Naive thymus-derived CD4-positive, alpha-beta T cell (primary cell): ENCODE measurements around the gene NBDY. TPM values are rescaled to one million over a fixed set of nuclear protein-coding genes. Genes with fewer than 3 reads are reported as not detected.

Experiments used
- ATAC-seq: fragments of 150-1000 bp; cut with Tn5 transposase; 2 replicates; pipeline ENCODE4 v1.10.0; 2021; ENCODE audit warnings: mild to moderate bottlenecking, moderate library complexity
- CTCF ChIA-PET: fragments of 350-600 bp; sonication (Branson Sonifier 250); formaldehyde crosslinking; loops from one replicate; lab custom pipeline; 2021; ENCODE audit warnings: antibody characterized with exemption; lab: Charles Lee
- POLR2A ChIA-PET: fragments of 350-600 bp; sonication (Branson Sonifier 250); formaldehyde crosslinking; loops from one replicate; lab custom pipeline; 2021; ENCODE audit warnings: antibody characterized with exemption, inconsistent platforms; lab: Charles Lee
- DNase-seq, 9 donors: peaks; one replicate each; pipeline versions ENCODE4 v3.0.0 to v3.0.0-alpha.2; 2020 to 2022; ENCODE audit warnings: mixed read lengths in 1 of 9
- H3K27ac ChIP-seq: one replicate; pipeline ENCODE4 v1.7.0; 2013; ENCODE audit warnings: mild to moderate bottlenecking, low read depth, low read length, moderate library complexity
- H3K27me3 ChIP-seq, 2 donors: one replicate each; pipeline ENCODE4 v1.7.0; 2013; ENCODE audit warnings: low read length in 2 of 2, mild to moderate bottlenecking in 2 of 2, moderate library complexity in 2 of 2; ENCODE audit not compliant: control insufficient read depth in 2 of 2, insufficient read depth in 2 of 2
- H3K36me3 ChIP-seq, 3 experiments: 1 replicate in 2 of 3; 2 replicates in 1 of 3; pipeline ENCODE4 v1.7.0; 2013; ENCODE audit warnings: low read length in 3 of 3, mild to moderate bottlenecking in 3 of 3, moderate library complexity in 1 of 3; ENCODE audit not compliant: insufficient read depth in 3 of 3, control insufficient read depth in 2 of 3
- H3K4me1 ChIP-seq, 2 donors: one replicate each; pipeline ENCODE4 v1.7.0; 2013; ENCODE audit warnings: low read length in 2 of 2, mild to moderate bottlenecking in 2 of 2, moderate library complexity in 1 of 2; ENCODE audit not compliant: control insufficient read depth in 2 of 2, insufficient read depth in 2 of 2
- H3K4me3 ChIP-seq: 2 replicates; pipeline ENCODE4 v1.7.0; 2013; ENCODE audit warnings: mild to moderate bottlenecking, low read length
- H3K9me3 ChIP-seq, 3 experiments: 1 replicate in 2 of 3; 2 replicates in 1 of 3; pipeline ENCODE4 v1.7.0; 2013; ENCODE audit warnings: low read length in 3 of 3; ENCODE audit not compliant: control insufficient read depth in 2 of 3
- H3K27ac Mint-ChIP-seq, 9 donors: one replicate each; pipeline ENCODE4 v1.8.0; 2020 to 2022; ENCODE audit warnings: mixed read lengths in 9 of 9, mild to moderate bottlenecking in 8 of 9, moderate library complexity in 5 of 9, inconsistent platforms in 2 of 9
- H3K27me3 Mint-ChIP-seq, 5 donors: one replicate each; pipeline ENCODE4 v1.8.0; 2021 to 2022; ENCODE audit warnings: mixed read lengths in 5 of 5, mild to moderate bottlenecking in 1 of 5
- H3K36me3 Mint-ChIP-seq, 5 donors: one replicate each; pipeline ENCODE4 v1.8.0; 2020 to 2022; ENCODE audit warnings: mixed read lengths in 5 of 5, mild to moderate bottlenecking in 3 of 5, inconsistent platforms in 1 of 5
- H3K4me1 Mint-ChIP-seq, 7 donors: one replicate each; pipeline ENCODE4 v1.8.0; 2020 to 2022; ENCODE audit warnings: mixed read lengths in 7 of 7, mild to moderate bottlenecking in 3 of 7, inconsistent platforms in 1 of 7
- H3K4me3 Mint-ChIP-seq, 10 donors: one replicate each; pipeline ENCODE4 v1.8.0; 2020 to 2022; ENCODE audit warnings: mild to moderate bottlenecking in 10 of 10, mixed read lengths in 10 of 10, moderate library complexity in 6 of 10, inconsistent platforms in 2 of 10
- H3K9me3 Mint-ChIP-seq, 11 donors: one replicate each; pipeline ENCODE4 v1.8.0; 2020 to 2022; ENCODE audit warnings: mixed read lengths in 11 of 11, mild to moderate bottlenecking in 4 of 11, inconsistent platforms in 1 of 11, moderate library complexity in 1 of 11
- intact Hi-C, 2 donors: fragments of 100-400 bp; cut with micrococcal nuclease; formaldehyde crosslinking; loops; one replicate each; pipeline ENCODE4 v1.15.1; 2023
- polyA plus RNA-seq, 2 donors: library from polyadenylated mRNA; unstranded; fragments of 300-500 nt; fragmentation: Illumina TruSeq; gene quantifications; one replicate each; pipeline ENCODE4 v1.2.3, GENCODE V29; 2021
- total RNA-seq, 6 experiments: library from RNA in 5 of 6; stranded (reverse) in 5 of 6; gene quantifications; 1 replicate in 5 of 6; 2 replicates in 1 of 6; pipeline ENCODE4 v1.2.3 and lab custom pipeline; 2021 to 2026

The NBDY gene
- total and polyA plus RNA-seq, 7 experiments from 2014 or later: 24.9 to 91.5 (median 40.9) TPM

DNA sequence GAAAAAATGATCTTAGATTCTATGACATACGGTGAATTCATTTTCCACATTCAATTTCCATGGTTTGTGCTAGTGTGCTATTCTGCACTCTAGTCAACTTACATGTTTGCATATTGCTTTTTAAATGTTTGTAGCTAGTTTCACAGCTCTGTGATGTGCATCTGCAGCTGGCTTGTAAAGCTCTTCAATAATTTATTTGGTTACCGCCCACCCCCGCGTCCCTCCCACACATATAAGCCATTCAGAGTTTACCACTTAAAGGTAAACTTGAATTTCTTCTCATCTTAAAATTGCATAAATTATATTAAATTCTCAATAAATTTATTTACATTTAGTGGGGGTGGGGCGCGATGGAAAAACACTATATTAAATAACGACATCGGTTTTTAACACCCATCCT is 291 bp upstream of the NBDY start:
- intact Hi-C loops: loop anchor here (1.0 to 5.0 kb wide), 10 partner anchors 111 to 1836 kb away; partner anchors contain the start of genes KLF8 (in 1 of the 2) and RRAGB (in 1 of the 2)
- peak overlapping the region; percentile 83 to 96 (median 95) for H3K27ac Mint-ChIP-seq
- peaks cover 0 to 3% of the 10 kb centered on the region in 2 donors for H3K4me1 ChIP-seq
- H3K4me3 Mint-ChIP-seq: peak overlapping the region; percentile 80 to 96 (median 90)
- peaks cover 0 to 1% (median 0%) of the 10 kb centered on the region in 11 donors for H3K9me3 Mint-ChIP-seq
- H3K27me3 Mint-ChIP-seq: no peaks in the 10 kb centered on the region
- no peaks in the 10 kb centered on the region for H3K27me3 ChIP-seq
- H3K36me3 ChIP-seq: no peaks in the 10 kb centered on the region
- H3K36me3 Mint-ChIP-seq: peaks cover 0 to 2% (median 0%) of the 10 kb centered on the region in 5 donors
- POLR2A ChIA-PET: interaction anchor here (0.6 to 1.7 kb wide), 3 partner anchors 131 to 446 kb away, joined by 4 to 6 read pairs (median 5); no protein-coding TSS in a partner anchor
- H3K27ac ChIP-seq: peak overlapping the region; percentile 95
- CTCF ChIA-PET: interaction anchor here (1.4 to 4.7 kb wide), 4 partner anchors 37 to 480 kb away, joined by 5 to 121 read pairs (median 6); partner anchors contain the start of gene UBQLN2
- peak in 7 of 9 donors; percentile 11 to 47 (median 42) for DNase-seq
- H3K9me3 ChIP-seq: no peaks in the 10 kb centered on the region
- peaks cover 3 to 42% (median 33%) of the 10 kb centered on the region in 7 donors for H3K4me1 Mint-ChIP-seq
- peak; percentile 66 for ATAC-seq
- H3K4me3 ChIP-seq: peak overlapping the region; percentile 94

- H3K4me3 Mint-ChIP-seq: peak overlapping the region in 4 of 10 donors; percentile 15 to 34 (median 25)
- ATAC-seq (peak; percentile 77), DNase-seq (peak in 7 of 9 donors; percentile 27 to 60 (median 45))
- H3K9me3 ChIP-seq: no peaks in the 10 kb centered on the region
- H3K4me1 Mint-ChIP-seq: peaks cover 7 to 41% (median 36%) of the 10 kb centered on the region in 7 donors
- H3K27me3 ChIP-seq: no peaks in the 10 kb centered on the region
- no peaks in the 10 kb centered on the region for H3K36me3 ChIP-seq
- no peaks in the 10 kb centered on the region for H3K4me1 ChIP-seq
- H3K9me3 Mint-ChIP-seq: no peaks in the 10 kb centered on the region
- intact Hi-C loops: loop anchor here (1.0 to 10.0 kb wide), 6 partner anchors 67 to 1171 kb away; no protein-coding TSS in a partner anchor
- no peak overlapping the region for H3K27ac ChIP-seq
- peak overlapping the region in 4 of 9 donors; percentile 1 to 18 (median 9) for H3K27ac Mint-ChIP-seq
- no peaks in the 10 kb centered on the region for H3K27me3 Mint-ChIP-seq
- CTCF ChIA-PET: interaction anchor here (0.5 to 2.5 kb wide), 3 partner anchors 14 to 1024 kb away, joined by 3 to 29 read pairs (median 5); no protein-coding TSS in a partner anchor
- peaks cover 3 to 14% (median 8%) of the 10 kb centered on the region in 5 donors for H3K36me3 Mint-ChIP-seq
- no peak overlapping the region for H3K4me3 ChIP-seq
- POLR2A ChIA-PET: no interaction called here
Observed at GRCh38 chrX:56733459-56734046, 4.5 kb downstream of the NBDY start.

- Histone ChIP-seq H3K4me1 (no peaks in the 10 kb centered on the region), H3K4me3 (no peak overlapping the region), H3K9me3 (no peaks in the 10 kb centered on the region), H3K27ac (no peak overlapping the region), H3K27me3 (no peaks in the 10 kb centered on the region), H3K36me3 (no peaks in the 10 kb centered on the region)
- Mint-ChIP-seq H3K27me3 (no peaks in the 10 kb centered on the region), H3K36me3 (peaks cover 7 to 25% (median 13%) of the 10 kb centered on the region in 5 donors), H3K27ac (no peak overlapping the region), H3K4me1 (peaks cover 16 to 49% (median 43%) of the 10 kb centered on the region in 7 donors), H3K9me3 (peaks cover 0 to 3% (median 0%) of the 10 kb centered on the region in 11 donors), H3K4me3 (no peak overlapping the region)
- ATAC-seq (no peak), DNase-seq (no peak)
- intact Hi-C loops: loop anchor here (10.0 kb wide), 2 partner anchors 239 to 1169 kb away; no protein-coding TSS in a partner anchor
- CTCF ChIA-PET: interaction anchor here (0.7 kb wide), 1 partner anchor 455 kb away, joined by 4 read pairs; no protein-coding TSS in a partner anchor
- POLR2A ChIA-PET: no interaction called here
Observed at GRCh38 chrX:56736219-56736618, 7.2 kb downstream of the NBDY start.

GRCh38 chrX:56738670-56739069 is 9.6 kb downstream of the NBDY start:
- H3K9me3 ChIP-seq: no peaks in the 10 kb centered on the region
- H3K4me3 ChIP-seq: no peak overlapping the region
- no peaks in the 10 kb centered on the region for H3K36me3 ChIP-seq
- peak overlapping the region in 1 of 10 donors; percentile 4 for H3K4me3 Mint-ChIP-seq
- H3K4me1 ChIP-seq: no peaks in the 10 kb centered on the region
- no peak for ATAC-seq
- no peaks in the 10 kb centered on the region for H3K27me3 Mint-ChIP-seq
- ChIA-PET POLR2A (no interaction called here), CTCF (no interaction called here)
- H3K9me3 Mint-ChIP-seq: peaks cover 0 to 8% (median 2%) of the 10 kb centered on the region in 11 donors
- peaks cover 14 to 61% (median 43%) of the 10 kb centered on the region in 7 donors for H3K4me1 Mint-ChIP-seq
- no peaks in the 10 kb centered on the region for H3K27me3 ChIP-seq
- DNase-seq: no peak
- no peak overlapping the region for H3K27ac ChIP-seq
- H3K36me3 Mint-ChIP-seq: peaks cover 7 to 40% (median 22%) of the 10 kb centered on the region in 5 donors
- H3K27ac Mint-ChIP-seq: no peak overlapping the region
- intact Hi-C loops: loop anchor here (10.0 kb wide), 2 partner anchors 236 to 1166 kb away; no protein-coding TSS in a partner anchor

DNA sequence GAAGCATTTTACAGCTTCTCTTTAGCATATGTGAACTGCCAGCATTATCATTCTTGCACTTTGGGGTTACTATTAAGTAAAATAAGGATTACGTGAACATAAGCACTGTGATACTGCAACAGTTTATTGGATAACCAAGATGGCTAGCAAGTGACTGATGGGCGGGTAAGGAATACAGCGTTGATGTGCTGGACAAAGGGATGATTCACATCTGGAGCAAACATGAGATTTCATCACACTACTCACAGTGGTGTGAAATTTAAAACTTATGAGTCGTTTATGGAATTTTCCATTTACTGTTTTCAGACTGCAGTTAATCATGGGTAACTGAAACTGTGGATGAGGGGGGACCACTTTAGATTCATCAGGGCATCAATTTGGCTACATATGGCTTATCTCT is 16.0 kb downstream of the NBDY start:
- peaks cover 14 to 69% (median 50%) of the 10 kb centered on the region in 7 donors for H3K4me1 Mint-ChIP-seq
- DNase-seq (no peak), ATAC-seq (no peak)
- Histone ChIP-seq H3K27me3 (no peaks in the 10 kb centered on the region), H3K27ac (no peak overlapping the region), H3K4me1 (no peaks in the 10 kb centered on the region), H3K9me3 (no peaks in the 10 kb centered on the region), H3K4me3 (no peak overlapping the region), H3K36me3 (no peaks in the 10 kb centered on the region)
- intact Hi-C loops: loop anchor here in 1 of 2 donors (10.0 kb wide), 1 partner anchor 70 kb away; no protein-coding TSS in a partner anchor
- ChIA-PET CTCF (no interaction called here), POLR2A (no interaction called here)
- H3K27me3 Mint-ChIP-seq: no peaks in the 10 kb centered on the region
- H3K9me3 Mint-ChIP-seq: peaks cover 0 to 8% (median 2%) of the 10 kb centered on the region in 11 donors
- no peak overlapping the region for H3K27ac Mint-ChIP-seq
- peaks cover 3 to 48% (median 19%) of the 10 kb centered on the region in 5 donors for H3K36me3 Mint-ChIP-seq
- H3K4me3 Mint-ChIP-seq: no peak overlapping the region

DNA sequence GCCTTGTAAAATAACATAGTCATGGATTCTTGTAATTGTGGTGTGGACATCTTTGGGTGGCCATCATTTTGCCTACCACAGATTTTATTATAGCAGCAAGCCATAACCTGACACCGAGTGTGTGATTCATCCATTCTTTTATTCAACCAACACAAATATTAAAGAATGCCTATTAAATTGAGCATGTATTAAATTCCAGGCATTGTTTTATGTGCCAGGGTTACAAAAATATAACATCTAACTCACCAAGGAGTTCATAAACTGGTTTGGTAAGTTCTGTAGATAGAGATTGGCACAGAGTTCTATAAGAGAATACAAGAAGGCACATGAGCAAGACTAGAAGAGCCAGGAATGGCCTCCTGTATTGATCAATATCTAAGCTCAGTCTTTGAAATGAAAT is 18.0 kb downstream of the NBDY start:
- H3K9me3 ChIP-seq: no peaks in the 10 kb centered on the region
- ChIA-PET CTCF (interaction anchor here (2.3 kb wide), 1 partner anchor 13 kb away, joined by 5 read pairs; no protein-coding TSS in a partner anchor), POLR2A (no interaction called here)
- DNase-seq (no peak), ATAC-seq (no peak)
- Mint-ChIP-seq H3K9me3 (peaks cover 0 to 6% (median 0%) of the 10 kb centered on the region in 11 donors), H3K36me3 (peaks cover 0 to 30% (median 7%) of the 10 kb centered on the region in 5 donors), H3K4me1 (peaks cover 7 to 68% (median 58%) of the 10 kb centered on the region in 7 donors), H3K4me3 (no peak overlapping the region), H3K27ac (peak overlapping the region in 4 of 9 donors; percentile 4 to 79 (median 48)), H3K27me3 (no peaks in the 10 kb centered on the region)
- H3K36me3 ChIP-seq: no peaks in the 10 kb centered on the region
- H3K27me3 ChIP-seq: no peaks in the 10 kb centered on the region
- no peak overlapping the region for H3K27ac ChIP-seq
- intact Hi-C loops: loop anchor here in 1 of 2 donors (10.0 kb wide), 1 partner anchor 68 kb away; no protein-coding TSS in a partner anchor
- no peak overlapping the region for H3K4me3 ChIP-seq
- no peaks in the 10 kb centered on the region for H3K4me1 ChIP-seq
